HUES48 (cell line): Measurements from ENCODE around the gene ZNF8.
"Not testable (repeated sequence)": the region's sequence is repeated elsewhere in the genome, so short reads cannot be mapped to it uniquely, and the experiment has no call there.

Experiments used
- H3K27ac ChIP-seq: one replicate; pipeline ENCODE4 v1.7.0; 2013; ENCODE audit warnings: low read depth, low read length, inconsistent platforms
- H3K27me3 ChIP-seq: 2 replicates; pipeline ENCODE4 v1.6.1; 2013; ENCODE audit warnings: mild to moderate bottlenecking, low read length; ENCODE audit not compliant: control insufficient read depth, insufficient read depth
- H3K36me3 ChIP-seq: 2 replicates; pipeline ENCODE4 v1.6.1; 2013; ENCODE audit warnings: low read length; ENCODE audit not compliant: control insufficient read depth, insufficient read depth
- H3K4me1 ChIP-seq: 2 replicates; pipeline ENCODE4 v1.6.1; 2013; ENCODE audit warnings: mild to moderate bottlenecking, low read length; ENCODE audit not compliant: control insufficient read depth, insufficient read depth
- H3K4me3 ChIP-seq: 2 replicates; pipeline ENCODE4 v1.5.1; 2013; ENCODE audit warnings: mild to moderate bottlenecking, low read depth, low read length
- H3K9ac ChIP-seq: 2 replicates; pipeline ENCODE4 v1.6.1; 2013; ENCODE audit warnings: mild to moderate bottlenecking, low read depth, low read length, moderate library complexity
- H3K9me3 ChIP-seq: 2 replicates; pipeline ENCODE4 v1.6.1; 2013; ENCODE audit warnings: low read length; ENCODE audit not compliant: control insufficient read depth, insufficient read depth

The ZNF8 gene

DNA sequence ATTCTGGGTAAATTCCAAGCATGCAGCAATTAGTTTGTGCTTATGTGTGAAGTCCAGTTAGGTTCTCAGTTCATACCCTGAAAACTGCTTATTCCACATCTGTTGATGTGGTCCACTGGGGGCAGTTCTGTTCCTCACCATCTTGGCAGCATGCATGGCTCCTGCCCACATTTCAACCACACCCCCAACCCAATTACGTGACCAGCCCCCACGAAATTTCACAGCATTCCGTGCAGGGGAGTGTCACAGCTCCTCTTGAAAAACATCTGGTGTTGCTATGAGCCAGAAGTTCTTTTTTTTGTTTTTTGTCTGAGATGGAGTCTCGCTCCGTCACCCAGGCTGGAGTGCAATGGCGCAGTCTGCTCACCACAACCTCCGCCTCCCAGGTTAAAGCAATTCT lies 17.3 kb downstream of the ZNF8 start:
- Histone ChIP-seq H3K36me3 (peaks cover 87% of the 10 kb centered on the region), H3K27me3 (no peaks in the 10 kb centered on the region), H3K9ac (no peak overlapping the region), H3K27ac (no peak overlapping the region), H3K9me3 (peaks cover 6% of the 10 kb centered on the region; the same call in 1 of the 2 replicates), H3K4me3 (no peak overlapping the region), H3K4me1 (no peaks in the 10 kb centered on the region)

DNA sequence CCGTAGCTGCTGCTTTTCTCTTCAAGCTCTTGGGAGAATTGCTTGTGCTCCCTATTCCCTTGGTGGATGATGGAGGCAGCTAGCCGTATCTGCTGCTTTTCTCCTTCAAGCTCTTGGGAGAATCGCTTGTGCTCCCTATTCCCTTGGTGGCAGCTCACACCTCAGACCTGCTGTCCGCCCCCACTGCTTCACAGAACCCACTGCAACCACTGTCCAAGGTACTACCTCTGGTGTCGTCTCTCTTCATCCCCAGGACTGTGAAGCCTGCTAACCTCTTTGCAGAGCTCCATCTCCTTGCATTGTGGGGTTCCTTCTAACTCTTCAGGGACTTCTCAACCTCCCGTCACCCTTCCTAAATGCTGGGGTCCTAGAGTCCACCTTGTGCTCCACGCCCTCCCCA lies 21.9 kb downstream of the ZNF8 start:
- no peak overlapping the region for H3K9ac ChIP-seq
- no peaks in the 10 kb centered on the region for H3K27me3 ChIP-seq
- no peaks in the 10 kb centered on the region for H3K9me3 ChIP-seq
- H3K27ac ChIP-seq: no peak overlapping the region
- H3K4me3 ChIP-seq: no peak overlapping the region
- H3K4me1 ChIP-seq: no peaks in the 10 kb centered on the region
- H3K36me3 ChIP-seq: peaks cover 55% of the 10 kb centered on the region

DNA sequence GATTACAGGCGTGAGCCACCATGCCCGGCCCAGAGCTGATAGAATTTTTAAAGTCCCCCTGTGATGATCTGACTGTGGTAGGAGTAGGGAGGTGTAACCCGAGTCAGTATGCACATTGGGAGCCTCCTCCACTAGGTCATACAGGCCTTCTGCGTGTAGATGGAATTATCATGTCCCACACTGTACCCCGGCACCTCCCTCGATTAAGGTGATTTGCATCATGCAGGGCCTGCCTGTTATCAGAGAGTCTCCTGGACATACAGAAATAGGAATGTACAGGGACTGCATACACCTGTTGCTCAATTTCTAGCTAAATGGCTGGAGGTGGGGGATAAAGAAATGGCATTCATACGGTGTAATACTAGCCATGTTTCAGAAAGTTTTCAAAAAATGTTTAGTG lies 25.5 kb downstream of the ZNF8 start:
- Histone ChIP-seq H3K27ac (no peak overlapping the region), H3K9me3 (no peaks in the 10 kb centered on the region), H3K9ac (no peak overlapping the region), H3K36me3 (peaks cover 52% of the 10 kb centered on the region), H3K4me1 (0 out of 2 replicates have a peak, but pooled peaks cover 5% of the 10 kb centered on the region), H3K4me3 (peak overlapping the region; percentile 93; the same call in 1 of the 2 replicates), H3K27me3 (no peaks in the 10 kb centered on the region)

DNA sequence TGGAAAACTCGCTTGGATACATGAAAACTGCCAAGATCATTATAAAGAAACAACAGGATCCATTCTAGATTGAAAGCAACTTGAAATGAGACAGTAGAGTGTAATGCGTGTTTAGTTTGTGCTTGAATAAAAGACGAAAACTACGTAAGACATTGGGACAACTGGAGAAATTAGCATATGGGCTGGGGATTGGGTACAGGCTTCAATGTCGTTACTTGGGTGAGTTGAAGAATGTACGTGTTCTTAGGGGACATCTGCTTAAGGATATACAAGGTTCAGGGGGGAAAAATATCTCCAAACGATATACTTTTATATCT lies 26.0 kb downstream of the ZNF8 start:
- Histone ChIP-seq H3K4me3 (peak overlapping the region; percentile 93), H3K27me3 (no peaks in the 10 kb centered on the region), H3K36me3 (peaks cover 54% of the 10 kb centered on the region), H3K4me1 (0 out of 2 replicates have a peak, but pooled peaks cover 5% of the 10 kb centered on the region), H3K27ac (peak overlapping the region; percentile 1), H3K9ac (no peak overlapping the region), H3K9me3 (no peaks in the 10 kb centered on the region)

DNA sequence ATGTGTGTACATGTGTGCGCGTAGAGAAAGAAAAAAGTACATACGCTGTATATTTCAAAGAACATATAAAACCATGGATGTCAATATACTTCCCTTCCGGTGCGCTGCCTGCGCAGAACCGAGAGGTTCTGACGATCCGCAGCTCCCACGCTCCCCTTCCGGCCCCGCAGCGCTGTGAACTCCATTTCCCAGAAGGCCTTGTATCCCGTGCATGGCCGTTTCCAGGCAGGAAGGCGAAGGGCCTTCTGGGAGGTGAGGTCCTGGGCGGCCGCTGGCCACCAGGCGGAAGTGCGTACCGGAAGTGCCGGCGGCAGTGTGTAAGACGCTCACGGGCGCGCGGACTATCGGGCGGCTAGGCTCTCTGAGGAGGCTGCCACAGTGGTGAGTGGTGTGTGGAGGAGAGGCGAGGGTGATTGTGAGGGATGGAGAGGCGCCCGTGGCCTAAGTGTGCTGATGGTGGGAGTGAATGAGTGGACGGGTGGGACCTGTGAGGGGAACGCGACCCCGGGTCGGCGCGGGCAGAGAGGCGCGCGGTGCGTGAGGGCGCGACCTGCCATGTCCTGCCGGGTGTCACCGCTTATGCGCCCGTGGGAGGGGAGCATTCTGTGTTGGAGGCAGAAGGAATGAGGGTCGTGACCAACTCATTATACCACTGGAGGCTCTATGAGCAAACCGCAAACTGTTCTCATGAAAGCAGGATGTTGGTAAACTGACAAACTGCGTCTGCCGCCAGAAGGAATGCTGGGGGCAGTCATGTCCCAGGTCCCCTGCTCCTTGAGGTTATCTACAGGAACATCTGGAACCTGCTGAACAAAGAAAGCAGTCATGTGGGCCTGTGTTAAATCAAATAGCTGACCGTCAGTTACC lies 26.5 kb downstream of the ZNF8 start, which contains the start of gene ERVK3-1:
TSS of gene ERVK3-1 (plus strand) at position 313 of the 867 bp plus-strand sequence. CDS start 6,792 bp downstream, outside the sequence.
- peaks cover 48% of the 10 kb centered on the region for H3K36me3 ChIP-seq
- H3K27ac ChIP-seq: peak within 1 kb of the TSS; percentile 46
- 0 out of 2 replicates have a peak, but pooled peaks cover 5% of the 10 kb centered on the region for H3K4me1 ChIP-seq
- peak within 1 kb of the TSS; percentile 77 for H3K9ac ChIP-seq
- no peaks in the 10 kb centered on the region for H3K27me3 ChIP-seq
- no peaks in the 10 kb centered on the region for H3K9me3 ChIP-seq
- H3K4me3 ChIP-seq: peak within 1 kb of the TSS; percentile 93

DNA sequence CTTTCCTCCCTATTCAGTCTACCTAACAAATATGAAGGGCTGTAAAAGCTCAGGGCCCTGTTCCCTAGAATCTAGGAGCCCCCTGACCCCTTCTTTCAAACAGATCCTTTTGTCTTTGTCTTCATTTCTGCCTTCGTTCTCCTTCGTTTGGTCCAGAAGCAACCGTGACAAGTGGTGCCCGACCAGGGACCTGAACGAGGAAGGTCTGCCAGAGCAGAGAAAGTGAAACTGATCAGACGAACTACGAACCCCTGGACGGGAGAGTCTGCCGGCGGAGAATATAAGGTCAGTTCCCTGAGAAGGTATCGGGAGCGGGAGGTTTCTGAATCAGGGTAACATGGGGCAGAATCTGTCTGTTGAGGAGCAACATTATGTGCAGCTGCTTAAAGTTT lies 27.2 kb downstream of the ZNF8 start:
- Histone ChIP-seq H3K27me3 (no peaks in the 10 kb centered on the region), H3K27ac (no peak overlapping the region), H3K9me3 (no peaks in the 10 kb centered on the region), H3K9ac (peak overlapping the region; percentile 77), H3K4me1 (0 out of 2 replicates have a peak, but pooled peaks cover 5% of the 10 kb centered on the region), H3K36me3 (peaks cover 42% of the 10 kb centered on the region), H3K4me3 (peak overlapping the region; percentile 93)

DNA sequence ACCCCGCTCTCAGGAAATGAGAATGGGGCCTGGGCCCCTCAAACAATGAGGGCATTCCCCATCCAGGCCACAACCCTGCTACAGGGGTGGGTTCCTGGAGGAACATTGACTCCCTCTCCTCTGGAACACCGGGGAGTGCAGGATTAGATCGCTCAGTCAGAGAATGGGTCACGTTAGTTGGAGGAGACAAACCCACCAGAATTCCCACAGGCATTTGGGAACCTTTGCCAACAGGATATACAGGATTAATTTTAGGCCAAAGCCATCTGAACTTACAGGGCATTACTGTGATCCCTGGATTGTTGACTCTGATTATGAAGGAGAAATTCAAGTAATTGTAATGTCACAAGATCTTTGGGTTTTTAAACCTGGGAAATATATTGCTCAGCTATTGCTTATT lies 29.0 kb downstream of the ZNF8 start:
- H3K4me1 ChIP-seq: 0 out of 2 replicates have a peak, but pooled peaks cover 5% of the 10 kb centered on the region
- H3K27ac ChIP-seq: no peak overlapping the region
- H3K9me3 ChIP-seq: no peaks in the 10 kb centered on the region
- H3K4me3 ChIP-seq: no peak overlapping the region
- no peak overlapping the region for H3K9ac ChIP-seq
- no peaks in the 10 kb centered on the region for H3K27me3 ChIP-seq
- peaks cover 44% of the 10 kb centered on the region for H3K36me3 ChIP-seq

DNA sequence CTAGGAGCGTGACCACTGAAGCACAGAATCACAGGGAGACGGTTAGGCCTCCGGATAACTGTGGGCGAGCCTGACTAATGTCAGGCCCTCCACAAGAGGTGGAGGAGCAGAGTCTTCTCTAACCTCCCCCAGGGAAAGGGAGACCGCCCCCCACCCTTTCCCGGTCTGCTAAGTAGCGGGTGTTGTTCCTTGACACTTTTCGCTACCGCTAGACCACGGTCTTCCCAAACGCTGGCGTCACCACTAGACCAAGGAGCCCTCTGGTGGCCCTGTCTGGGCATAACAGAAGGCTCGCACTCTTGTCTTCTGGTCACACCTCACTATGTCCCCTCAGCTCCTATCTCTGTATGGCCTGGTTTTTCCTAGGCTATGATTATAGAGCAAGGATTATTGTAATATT lies 31.9 kb downstream of the ZNF8 start:
- H3K4me3 ChIP-seq, H3K27me3 ChIP-seq, H3K4me1 ChIP-seq, H3K9me3 ChIP-seq, H3K9ac ChIP-seq, H3K27ac ChIP-seq: not testable (repeated sequence)
- peaks cover 68% of the 10 kb centered on the region for H3K36me3 ChIP-seq

DNA sequence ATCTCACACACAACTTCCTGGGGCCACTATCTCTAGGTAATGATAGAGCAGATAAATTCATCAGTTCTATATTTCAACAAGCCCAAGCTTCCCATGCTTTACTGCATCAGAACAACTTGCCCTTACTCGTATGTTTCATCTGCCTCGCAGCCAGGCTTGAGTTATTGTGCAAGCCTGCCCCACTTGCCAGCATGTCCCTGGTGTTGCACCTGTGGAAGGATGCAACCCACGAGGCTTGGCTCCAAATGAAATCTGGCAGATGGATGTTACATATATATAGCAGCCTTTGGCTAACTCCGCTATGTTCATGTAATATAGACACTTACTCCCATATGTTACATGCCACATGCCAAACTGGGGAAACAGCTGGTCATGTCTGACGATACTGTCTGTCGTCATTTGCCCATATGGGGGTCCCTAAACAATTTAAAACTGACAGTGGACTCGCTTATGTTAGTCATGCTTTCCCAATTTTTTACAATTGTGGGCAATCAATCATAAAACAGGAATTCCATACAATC lies 32.6 kb downstream of the ZNF8 start:
- no peak overlapping the region for H3K4me3 ChIP-seq
- H3K9me3 ChIP-seq: no peaks in the 10 kb centered on the region
- H3K27me3 ChIP-seq: no peaks in the 10 kb centered on the region
- H3K36me3 ChIP-seq: peaks cover 74% of the 10 kb centered on the region
- H3K9ac ChIP-seq: no peak overlapping the region
- H3K4me1 ChIP-seq: no peaks in the 10 kb centered on the region
- H3K27ac ChIP-seq: no peak overlapping the region

DNA sequence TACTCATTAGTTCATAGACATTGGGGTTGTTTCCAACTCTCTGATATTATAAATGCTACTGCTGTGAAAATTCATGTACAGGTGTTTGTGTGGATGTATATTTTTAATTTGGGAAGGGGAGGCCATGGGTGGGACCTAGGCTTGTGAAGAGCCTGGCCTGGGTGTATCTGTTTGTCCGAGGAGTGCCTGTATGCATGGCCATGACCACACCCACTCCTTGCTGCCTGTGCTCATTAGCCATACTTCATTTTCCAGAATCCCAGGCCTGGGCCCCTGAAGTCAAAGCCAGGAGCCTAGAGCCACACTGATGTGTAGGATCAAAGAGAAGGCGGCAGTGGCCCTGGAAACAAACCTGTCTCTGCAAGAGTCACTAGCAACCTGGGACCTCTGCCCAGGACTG lies 36.8 kb downstream of the ZNF8 start:
- Histone ChIP-seq H3K36me3 (peaks cover 46% of the 10 kb centered on the region), H3K9ac (no peak overlapping the region), H3K4me1 (no peaks in the 10 kb centered on the region), H3K9me3 (no peaks in the 10 kb centered on the region), H3K27me3 (no peaks in the 10 kb centered on the region), H3K4me3 (no peak overlapping the region), H3K27ac (no peak overlapping the region)

DNA sequence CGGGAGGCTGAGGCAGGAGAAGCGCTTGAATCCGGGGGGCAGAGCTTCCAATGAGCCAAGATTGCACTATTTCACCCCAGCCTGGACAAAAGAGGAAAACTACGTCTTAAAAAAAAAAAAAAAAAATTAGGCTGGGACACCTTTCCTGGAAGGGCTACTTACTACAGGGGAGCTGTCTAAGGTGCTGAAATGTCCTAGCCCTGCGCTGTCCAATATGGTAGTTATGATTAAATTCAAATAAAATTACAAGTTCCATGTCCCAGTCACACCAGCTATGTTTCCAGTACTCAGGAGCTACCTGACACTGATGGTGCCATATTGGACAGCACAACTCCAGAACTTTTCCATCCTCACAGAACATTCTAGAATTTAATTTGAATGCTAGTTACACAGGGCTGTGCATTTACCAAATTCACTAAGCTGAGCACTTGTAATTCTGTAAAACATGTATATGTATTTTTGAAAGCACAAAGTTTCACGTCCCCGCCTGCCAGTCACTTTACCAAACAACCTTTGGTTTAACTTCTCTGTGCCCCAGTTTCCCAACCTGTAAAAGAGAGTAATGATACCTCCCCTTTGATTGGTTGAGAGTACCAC lies 38.8 kb downstream of the ZNF8 start:
- Histone ChIP-seq H3K36me3 (peaks cover 36% of the 10 kb centered on the region), H3K4me3 (no peak overlapping the region), H3K4me1 (no peaks in the 10 kb centered on the region), H3K27ac (no peak overlapping the region), H3K9me3 (no peaks in the 10 kb centered on the region), H3K27me3 (no peaks in the 10 kb centered on the region), H3K9ac (no peak overlapping the region)
